Stimulated activated naive B cell treated with anti-CD40 and anti-IgM and Interleukin-4, amounts not matched to agents 10 μg/mL and 1 μg/mL and 100 μg/mL, for 72 hours (primary cell): Measurements from ENCODE around the gene SPATA16.
A peak's percentile ranks its signal among the peaks of the same experiment; 100 is the strongest.

Source experiments
- ATAC-seq, 2 donors: fragments of 150-1000 bp; cut with Tn5 transposase; replicated peaks; 2 replicates each; pipeline ENCODE4 v1.10.0; 2021; ENCODE audit warnings: moderate library complexity in 1 of 2
- DNase-seq: peaks from one replicate; pipeline ENCODE4 v3.0.0; 2021
- H3K27ac Mint-ChIP-seq: one replicate; pipeline ENCODE4 v1.8.0; 2022; ENCODE audit warnings: mild to moderate bottlenecking, mixed read lengths
- H3K27me3 Mint-ChIP-seq, 2 donors: one replicate each; pipeline ENCODE4 v1.8.0; 2022; ENCODE audit warnings: mixed read lengths in 2 of 2
- H3K36me3 Mint-ChIP-seq, 2 donors: one replicate each; pipeline ENCODE4 v1.8.0; 2022; ENCODE audit warnings: mixed read lengths in 2 of 2, mild to moderate bottlenecking in 1 of 2
- H3K4me1 Mint-ChIP-seq, 2 donors: one replicate each; pipeline ENCODE4 v1.8.0; 2022; ENCODE audit warnings: mixed read lengths in 2 of 2, mild to moderate bottlenecking in 1 of 2
- H3K4me3 Mint-ChIP-seq, 2 donors: one replicate each; pipeline ENCODE4 v1.8.0; 2022; ENCODE audit warnings: mild to moderate bottlenecking in 2 of 2, mixed read lengths in 2 of 2, moderate library complexity in 1 of 2
- H3K9me3 Mint-ChIP-seq, 2 donors: one replicate each; pipeline ENCODE4 v1.8.0; 2022; ENCODE audit warnings: mixed read lengths in 2 of 2, mild to moderate bottlenecking in 1 of 2

SPATA16 gene

DNA sequence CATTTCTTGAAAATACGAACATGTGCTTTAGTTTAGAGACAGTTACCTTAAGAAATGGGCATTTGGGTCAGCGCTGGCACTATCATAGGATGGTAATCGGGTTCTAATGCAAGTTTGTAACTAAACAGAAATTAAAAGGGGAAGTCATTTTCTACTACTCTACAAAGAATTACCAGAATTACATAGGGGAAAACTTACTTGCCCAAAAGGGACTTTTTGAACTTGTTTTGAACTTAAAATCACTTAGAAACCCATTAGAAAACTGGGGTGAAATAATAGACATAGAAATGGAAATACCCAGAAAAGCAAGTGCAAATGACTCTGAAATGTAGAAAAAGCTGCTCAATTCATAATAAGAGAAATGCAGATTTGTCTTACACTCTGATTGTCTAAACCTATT is 44.9 kb downstream of the SPATA16 start:
- DNase-seq (no peak), ATAC-seq (no peak)
- H3K4me3 Mint-ChIP-seq, result no peak overlapping the region
- H3K9me3 Mint-ChIP-seq, result no peaks in the 10 kb centered on the region
- H3K36me3 Mint-ChIP-seq, result no peaks in the 10 kb centered on the region
- no peaks in the 10 kb centered on the region for H3K27me3 Mint-ChIP-seq
- H3K27ac Mint-ChIP-seq, result no peak overlapping the region
- no peaks in the 10 kb centered on the region for H3K4me1 Mint-ChIP-seq

DNA sequence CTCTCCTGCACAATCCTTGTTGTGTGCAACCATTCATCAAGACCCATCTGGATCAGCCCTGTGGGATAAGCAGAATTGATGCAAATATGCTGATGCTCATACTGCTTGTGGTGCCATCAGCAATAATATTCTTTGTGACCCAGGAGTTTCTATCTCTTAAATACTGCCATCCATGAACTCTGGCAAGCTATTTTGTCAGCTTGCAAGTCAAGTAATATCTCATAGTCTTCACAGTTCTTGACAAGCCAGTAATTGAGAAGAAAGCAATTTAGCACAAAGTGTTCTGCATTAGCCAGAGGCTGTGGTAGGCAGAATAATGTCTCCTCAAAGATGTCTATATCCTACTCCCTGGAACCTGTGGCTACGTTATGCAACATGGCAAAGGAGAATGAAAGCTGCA is 49.0 kb downstream of the SPATA16 start:
- ATAC-seq (no peak), DNase-seq (no peak)
- no peaks in the 10 kb centered on the region for H3K9me3 Mint-ChIP-seq
- H3K4me1 Mint-ChIP-seq, result no peaks in the 10 kb centered on the region
- no peak overlapping the region for H3K27ac Mint-ChIP-seq
- no peaks in the 10 kb centered on the region for H3K36me3 Mint-ChIP-seq
- no peaks in the 10 kb centered on the region for H3K27me3 Mint-ChIP-seq
- no peak overlapping the region for H3K4me3 Mint-ChIP-seq

DNA sequence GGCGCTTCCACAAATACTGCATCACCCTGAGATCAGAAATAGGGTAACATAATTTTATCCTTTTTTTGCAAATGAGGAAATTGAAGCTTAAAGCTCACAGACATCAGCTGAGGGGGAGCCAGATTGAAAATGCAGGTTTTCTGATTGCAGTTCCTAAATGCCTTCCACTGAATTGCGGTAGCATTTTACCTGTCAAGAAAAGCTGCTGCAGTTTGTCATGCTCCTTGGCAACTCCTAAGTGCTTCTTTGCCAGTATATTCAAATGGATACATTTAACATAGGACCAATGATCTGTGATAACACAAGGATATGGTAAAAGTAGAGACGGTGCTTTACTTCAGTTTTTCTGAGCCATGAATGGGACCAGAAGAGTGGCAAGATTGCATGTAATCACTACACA is 50.5 kb downstream of the SPATA16 start:
- DNase-seq (no peak), ATAC-seq (no peak)
- peaks cover 2 to 3% of the 10 kb centered on the region in 2 donors for H3K9me3 Mint-ChIP-seq
- no peaks in the 10 kb centered on the region for H3K4me1 Mint-ChIP-seq
- no peaks in the 10 kb centered on the region for H3K36me3 Mint-ChIP-seq
- H3K4me3 Mint-ChIP-seq, result no peak overlapping the region
- no peak overlapping the region for H3K27ac Mint-ChIP-seq
- H3K27me3 Mint-ChIP-seq, result no peaks in the 10 kb centered on the region

DNA sequence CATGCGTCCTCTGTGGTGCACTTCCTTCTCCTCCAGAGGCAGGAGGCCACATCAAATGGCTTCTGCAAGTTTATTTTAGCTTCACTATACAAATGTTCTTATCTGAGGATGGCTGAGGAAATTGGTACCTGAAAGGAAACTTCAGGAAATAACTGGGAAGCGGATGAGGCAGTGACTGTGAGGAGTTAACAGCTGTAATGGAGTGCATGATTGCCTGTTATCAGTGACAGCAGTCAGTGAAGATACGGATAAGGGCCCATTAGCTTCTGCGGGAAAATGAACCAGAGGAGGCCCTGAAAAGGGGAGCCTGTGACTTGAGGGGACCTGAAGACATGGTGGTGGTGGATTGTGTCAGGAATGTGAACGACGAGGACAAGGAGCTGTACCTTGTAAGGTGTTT is 51.8 kb downstream of the SPATA16 start:
- DNase-seq (no peak), ATAC-seq (no peak)
- Mint-ChIP-seq H3K27me3 (no peaks in the 10 kb centered on the region), H3K9me3 (peaks cover 3 to 13% of the 10 kb centered on the region in 2 donors), H3K4me3 (no peak overlapping the region), H3K27ac (no peak overlapping the region), H3K4me1 (no peaks in the 10 kb centered on the region), H3K36me3 (no peaks in the 10 kb centered on the region)

DNA sequence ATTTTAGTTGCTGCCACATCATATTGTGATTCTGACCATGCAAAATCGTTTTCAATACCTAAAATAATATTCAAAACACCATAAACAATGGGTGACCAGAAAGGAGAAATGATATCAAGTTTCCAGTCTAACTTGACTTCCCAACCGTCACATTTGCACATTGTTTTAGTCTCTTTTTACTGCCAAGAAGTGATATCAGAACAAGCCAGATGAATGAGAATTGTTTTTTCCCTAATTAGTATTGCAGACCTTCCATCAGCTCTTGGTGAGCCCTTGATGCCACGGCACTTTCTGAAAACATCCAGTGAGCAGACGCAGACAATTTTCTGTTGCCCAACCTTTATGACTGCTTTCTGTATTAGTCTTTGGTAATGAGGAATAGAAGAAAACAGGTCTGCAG is 62.5 kb downstream of the SPATA16 start:
- peaks cover 6 to 9% of the 10 kb centered on the region in 2 donors for H3K9me3 Mint-ChIP-seq
- H3K4me3 Mint-ChIP-seq, result no peak overlapping the region
- H3K27ac Mint-ChIP-seq, result no peak overlapping the region
- DNase-seq (no peak), ATAC-seq (no peak)
- H3K4me1 Mint-ChIP-seq, result no peaks in the 10 kb centered on the region
- H3K27me3 Mint-ChIP-seq, result no peaks in the 10 kb centered on the region
- no peaks in the 10 kb centered on the region for H3K36me3 Mint-ChIP-seq

DNA sequence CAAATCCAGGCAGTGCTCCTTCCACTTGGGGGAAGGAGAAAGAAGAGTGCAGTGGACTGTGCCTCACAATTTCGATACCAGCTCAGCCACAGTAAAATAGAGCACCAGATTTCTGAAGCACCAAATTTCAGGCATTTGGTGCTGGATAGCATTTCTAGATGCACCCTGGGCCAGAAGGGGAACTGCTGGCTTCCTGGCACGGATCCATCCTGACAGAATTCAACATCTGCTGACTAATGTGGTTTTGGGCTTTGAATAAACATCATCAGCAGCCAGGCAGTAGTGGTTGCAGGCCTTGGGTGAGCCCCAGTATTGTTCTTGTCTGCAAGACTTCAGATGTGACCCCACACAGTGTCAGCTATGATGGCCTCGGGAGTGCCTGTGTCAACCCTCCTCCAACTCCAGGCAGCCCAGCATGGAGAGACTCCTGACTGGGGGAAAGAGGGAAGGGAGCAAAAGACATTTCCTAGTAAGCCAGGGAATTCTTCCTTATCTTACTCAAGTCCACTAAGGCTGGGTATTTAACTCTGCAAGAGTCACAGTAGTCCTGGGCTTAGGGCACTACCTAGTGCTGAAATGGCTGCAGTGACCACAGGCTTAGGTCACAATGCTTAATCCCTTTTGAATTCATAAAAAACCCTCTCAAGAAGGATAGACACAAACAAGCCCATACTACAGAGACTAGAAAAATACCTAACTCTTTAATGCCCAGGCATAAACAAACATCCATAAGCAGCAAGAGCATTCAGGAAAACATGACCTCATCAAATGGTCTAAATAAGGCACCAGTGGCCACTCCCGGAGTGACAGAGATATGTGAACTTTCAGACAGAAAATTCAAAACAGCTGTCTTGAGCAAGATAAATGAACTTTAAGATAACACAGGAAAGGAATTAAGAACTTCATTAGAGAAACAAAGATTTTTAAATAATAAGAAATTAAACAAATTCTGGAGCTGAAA is 74.7 kb downstream of the SPATA16 start:
- H3K4me3 Mint-ChIP-seq, result no peak overlapping the region
- H3K27me3 Mint-ChIP-seq, result no peaks in the 10 kb centered on the region
- peaks cover 6 to 10% of the 10 kb centered on the region in 2 donors for H3K9me3 Mint-ChIP-seq
- H3K27ac Mint-ChIP-seq, result no peak overlapping the region
- no peaks in the 10 kb centered on the region for H3K36me3 Mint-ChIP-seq
- DNase-seq (no peak), ATAC-seq (no peak)
- no peaks in the 10 kb centered on the region for H3K4me1 Mint-ChIP-seq

DNA sequence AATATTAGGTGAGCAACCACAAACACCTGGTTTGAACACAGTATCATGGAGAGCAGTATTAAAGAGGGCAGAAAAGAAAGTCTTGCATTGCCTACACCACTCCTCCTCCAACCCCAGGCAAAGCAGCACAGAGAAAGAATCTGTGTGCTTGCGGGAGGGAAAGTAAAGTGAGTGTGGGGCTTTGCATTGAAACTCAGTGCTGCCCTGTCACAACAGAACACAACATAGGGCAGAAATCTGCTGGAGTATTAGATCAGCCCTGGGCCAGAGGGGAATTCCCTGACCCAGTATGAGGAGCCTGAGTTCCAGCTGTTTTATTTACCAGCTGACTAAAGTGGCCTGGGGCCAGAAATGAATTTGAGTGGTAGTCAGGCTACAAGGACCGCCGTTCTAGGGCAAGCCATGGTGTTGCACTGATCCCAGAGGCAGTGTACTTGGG is 75.5 kb downstream of the SPATA16 start:
- no peaks in the 10 kb centered on the region for H3K4me1 Mint-ChIP-seq
- DNase-seq, result no peak
- ATAC-seq, result no peak
- H3K9me3 Mint-ChIP-seq, result peaks cover 4% of the 10 kb centered on the region in 2 donors
- no peaks in the 10 kb centered on the region for H3K27me3 Mint-ChIP-seq
- no peaks in the 10 kb centered on the region for H3K36me3 Mint-ChIP-seq
- H3K27ac Mint-ChIP-seq, result no peak overlapping the region
- no peak overlapping the region for H3K4me3 Mint-ChIP-seq

DNA sequence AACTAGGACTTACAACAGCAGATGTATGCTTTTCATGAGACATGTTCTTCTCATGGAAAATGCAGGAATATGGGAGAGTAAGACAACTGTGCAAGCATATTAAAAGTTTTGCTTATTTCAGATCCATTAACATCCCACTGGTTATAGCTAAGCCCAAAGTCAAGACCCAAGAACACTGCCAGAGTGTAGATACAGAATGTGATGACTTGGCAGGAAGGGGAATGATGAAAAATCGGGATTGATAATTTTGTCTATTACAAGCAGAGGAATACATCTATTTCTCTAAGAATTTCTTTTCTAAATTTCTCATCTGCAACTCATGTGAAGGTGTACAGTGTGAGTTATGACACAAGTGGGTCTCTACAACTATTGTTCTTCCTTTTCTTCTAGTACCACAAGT is 76.4 kb downstream of the SPATA16 start:
- Mint-ChIP-seq H3K4me1 (no peaks in the 10 kb centered on the region), H3K4me3 (no peak overlapping the region), H3K36me3 (no peaks in the 10 kb centered on the region), H3K27me3 (no peaks in the 10 kb centered on the region), H3K27ac (no peak overlapping the region), H3K9me3 (peaks cover 4% of the 10 kb centered on the region in 2 donors)
- DNase-seq (no peak), ATAC-seq (no peak)

DNA sequence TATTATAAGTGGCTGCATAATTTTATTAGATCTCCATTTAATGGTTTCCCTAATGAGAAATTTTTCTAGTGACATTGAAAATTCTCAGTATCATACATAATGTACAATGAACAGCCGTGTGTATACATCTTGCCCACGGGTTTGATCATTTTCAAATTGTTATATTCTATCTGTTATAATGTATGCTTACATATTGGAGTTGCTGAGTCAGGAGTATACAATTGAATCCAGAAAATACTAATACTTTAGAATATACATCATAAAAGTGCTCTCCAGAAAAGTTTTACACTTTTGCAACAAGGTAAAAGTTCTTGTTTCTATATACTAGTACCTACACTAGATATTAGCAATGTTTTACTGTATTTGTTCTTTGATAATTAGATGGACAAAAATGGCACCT is 82.8 kb downstream of the SPATA16 start:
- Mint-ChIP-seq H3K27ac (no peak overlapping the region), H3K9me3 (peaks cover 0 to 1% of the 10 kb centered on the region in 2 donors), H3K27me3 (no peaks in the 10 kb centered on the region), H3K4me1 (peaks cover 0 to 3% of the 10 kb centered on the region in 2 donors), H3K36me3 (no peaks in the 10 kb centered on the region), H3K4me3 (no peak overlapping the region)
- DNase-seq, result no peak
- ATAC-seq, result no peak

DNA sequence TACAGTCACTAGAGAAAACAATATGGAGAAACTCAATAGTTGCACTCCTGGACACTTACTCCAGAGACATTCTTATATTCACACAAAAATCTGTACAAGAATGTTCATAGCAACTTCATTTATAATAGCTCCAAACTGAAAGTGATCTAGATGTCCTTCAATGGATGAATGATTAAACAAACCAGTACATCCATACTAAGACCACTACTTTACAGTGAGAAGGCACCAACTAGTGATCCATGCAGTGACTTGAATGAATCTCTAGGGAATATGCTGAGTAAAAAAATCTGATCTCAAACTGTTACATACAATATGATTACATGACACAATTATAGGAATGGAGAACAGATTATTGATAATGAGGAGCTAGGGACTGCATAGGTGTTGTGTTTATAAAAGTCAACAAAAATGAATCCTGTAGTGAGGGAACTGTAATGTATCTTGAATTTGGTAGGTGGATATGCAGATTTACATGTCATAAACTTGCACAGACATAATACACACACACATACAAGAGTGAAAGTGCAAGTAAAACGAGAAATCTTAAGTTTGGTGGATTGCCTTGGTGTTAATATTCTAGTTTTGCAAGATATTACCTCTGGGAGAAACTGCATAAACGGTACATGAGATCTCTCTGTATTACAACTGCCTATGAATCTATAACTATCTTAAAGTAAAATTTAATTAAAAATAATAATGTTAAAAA is 85.7 kb downstream of the SPATA16 start:
- ATAC-seq (peak in 1 of 2 donors; percentile 21), DNase-seq (no peak)
- Mint-ChIP-seq H3K9me3 (no peaks in the 10 kb centered on the region), H3K36me3 (no peaks in the 10 kb centered on the region), H3K4me3 (no peak overlapping the region), H3K4me1 (peaks cover 0 to 3% of the 10 kb centered on the region in 2 donors), H3K27ac (no peak overlapping the region), H3K27me3 (no peaks in the 10 kb centered on the region)

DNA sequence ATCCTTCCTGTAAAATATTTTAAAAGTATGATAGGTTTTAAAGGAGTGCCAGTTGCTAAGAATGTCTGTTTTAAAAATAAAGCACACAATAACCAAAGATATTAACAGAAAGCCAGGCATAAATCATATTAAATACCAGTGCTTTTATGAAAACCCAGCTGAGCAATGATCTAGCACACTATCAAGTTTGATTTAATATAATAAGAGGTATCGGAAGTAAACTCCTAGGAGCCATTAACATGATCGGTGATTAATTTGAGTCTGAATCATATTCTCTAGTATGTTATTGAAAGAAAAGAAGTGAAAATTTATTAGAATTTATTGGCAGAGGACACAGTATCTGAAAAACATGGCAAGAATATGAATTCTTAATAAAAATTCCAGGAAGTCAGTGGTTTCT is 91.7 kb downstream of the SPATA16 start:
- ATAC-seq (no peak), DNase-seq (no peak)
- no peaks in the 10 kb centered on the region for H3K36me3 Mint-ChIP-seq
- no peaks in the 10 kb centered on the region for H3K4me1 Mint-ChIP-seq
- H3K9me3 Mint-ChIP-seq, result no peaks in the 10 kb centered on the region
- no peak overlapping the region for H3K27ac Mint-ChIP-seq
- no peaks in the 10 kb centered on the region for H3K27me3 Mint-ChIP-seq
- H3K4me3 Mint-ChIP-seq, result no peak overlapping the region

DNA sequence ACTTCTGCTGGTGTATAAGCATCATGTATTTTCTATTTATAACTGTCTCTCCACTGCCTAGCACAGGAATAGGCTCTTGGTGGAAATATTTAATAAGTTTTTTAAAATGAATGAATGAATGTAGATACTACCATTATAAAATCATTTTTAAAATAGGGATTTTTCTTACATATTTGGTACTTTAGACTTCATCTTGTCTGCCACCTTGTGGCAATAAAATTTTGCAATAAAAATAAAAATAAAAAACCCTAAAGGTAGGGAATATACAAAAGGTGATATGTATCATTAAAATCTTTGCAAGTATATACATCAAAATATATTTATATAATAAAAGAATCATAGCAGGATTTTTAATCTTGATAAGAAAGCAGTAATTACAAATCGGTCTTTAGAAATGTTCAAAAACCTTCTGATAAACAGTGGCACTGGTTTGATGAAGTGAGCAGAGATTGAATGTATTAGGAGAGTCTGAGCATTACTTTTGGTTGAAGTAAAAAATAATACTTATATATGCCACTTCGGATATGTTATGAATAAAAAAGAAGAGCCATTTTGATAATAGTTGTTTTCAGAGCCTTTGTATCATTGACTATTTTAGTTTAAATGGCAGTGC is 95.2 kb downstream of the SPATA16 start:
- no peaks in the 10 kb centered on the region for H3K27me3 Mint-ChIP-seq
- H3K27ac Mint-ChIP-seq, result no peak overlapping the region
- no peaks in the 10 kb centered on the region for H3K36me3 Mint-ChIP-seq
- ATAC-seq (no peak), DNase-seq (no peak)
- H3K4me3 Mint-ChIP-seq, result no peak overlapping the region
- H3K4me1 Mint-ChIP-seq, result no peaks in the 10 kb centered on the region
- no peaks in the 10 kb centered on the region for H3K9me3 Mint-ChIP-seq

DNA sequence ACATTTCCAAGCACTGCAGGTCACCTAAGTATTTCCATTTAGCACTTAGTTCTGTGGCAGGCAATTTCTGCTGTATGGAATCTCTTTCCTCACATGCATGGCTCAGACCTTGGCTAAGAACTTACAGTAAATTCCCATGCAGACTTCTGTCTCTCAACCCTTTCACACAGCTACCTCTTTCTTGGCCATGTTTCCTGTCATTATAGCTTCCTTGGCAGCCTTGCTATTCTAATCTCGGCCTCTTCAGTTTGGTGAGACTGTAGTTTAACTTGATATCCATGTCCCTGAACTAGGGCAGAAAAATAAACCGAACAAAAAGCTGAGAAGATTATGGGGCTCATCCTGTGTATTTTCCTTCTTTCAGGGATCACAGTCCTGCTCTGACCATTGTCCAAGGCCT is 96.0 kb downstream of the SPATA16 start:
- Mint-ChIP-seq H3K4me3 (no peak overlapping the region), H3K4me1 (no peaks in the 10 kb centered on the region), H3K9me3 (no peaks in the 10 kb centered on the region), H3K27me3 (no peaks in the 10 kb centered on the region), H3K27ac (no peak overlapping the region), H3K36me3 (no peaks in the 10 kb centered on the region)
- no peak for DNase-seq
- ATAC-seq, result no peak

DNA sequence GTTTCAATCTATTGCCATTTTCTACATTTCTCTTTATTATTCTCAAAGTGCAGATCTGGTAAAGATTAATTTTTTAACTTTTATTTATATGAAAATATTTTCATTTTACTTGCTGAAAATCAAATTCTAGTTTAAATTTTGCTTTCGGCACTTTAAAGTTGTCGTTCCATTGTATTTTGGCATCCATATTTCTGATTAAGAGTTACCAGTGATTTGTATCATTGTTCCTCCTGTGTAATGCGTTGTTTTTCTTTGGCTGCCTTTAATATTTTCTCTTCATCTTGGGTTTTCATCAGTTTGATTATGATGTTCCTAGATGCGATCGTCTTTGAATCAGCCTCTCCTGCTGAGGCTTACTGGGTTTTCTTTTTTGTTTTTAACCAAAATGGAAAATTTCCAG is 97.3 kb downstream of the SPATA16 start:
- H3K4me1 Mint-ChIP-seq, result no peaks in the 10 kb centered on the region
- no peak overlapping the region for H3K27ac Mint-ChIP-seq
- H3K36me3 Mint-ChIP-seq, result no peaks in the 10 kb centered on the region
- H3K9me3 Mint-ChIP-seq, result no peaks in the 10 kb centered on the region
- no peak overlapping the region for H3K4me3 Mint-ChIP-seq
- ATAC-seq, result no peak
- H3K27me3 Mint-ChIP-seq, result no peaks in the 10 kb centered on the region
- DNase-seq, result no peak

DNA sequence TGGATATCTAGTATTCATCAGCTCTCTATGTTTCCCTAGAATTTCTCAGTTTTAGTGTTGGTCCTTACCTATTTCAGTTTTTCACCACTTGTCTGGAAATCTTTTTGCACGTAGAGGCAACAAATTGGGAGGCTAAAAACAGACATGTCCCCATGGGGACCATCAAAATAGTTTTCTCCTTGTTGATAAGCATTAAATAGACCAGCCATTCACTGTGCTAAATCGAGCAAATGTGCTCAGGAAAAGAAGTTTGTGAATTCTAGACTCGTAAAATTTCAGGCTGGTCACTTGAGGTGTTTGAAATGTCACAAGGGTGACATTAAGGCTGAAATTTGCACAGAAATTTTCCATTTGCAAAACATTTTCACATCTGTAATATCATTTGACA is 102.6 kb downstream of the SPATA16 start:
- H3K27me3 Mint-ChIP-seq, result no peaks in the 10 kb centered on the region
- H3K36me3 Mint-ChIP-seq, result no peaks in the 10 kb centered on the region
- H3K4me1 Mint-ChIP-seq, result no peaks in the 10 kb centered on the region
- no peak overlapping the region for H3K27ac Mint-ChIP-seq
- H3K9me3 Mint-ChIP-seq, result no peaks in the 10 kb centered on the region
- H3K4me3 Mint-ChIP-seq, result no peak overlapping the region
- no peak for ATAC-seq
- no peak for DNase-seq
